Measurements from ENCODE around the gene HMCES. TPM values are rescaled to one million over a fixed set of nuclear protein-coding genes. Genes with fewer than 3 reads are reported as not detected.

HMCES gene
- polyA plus RNA-seq, 1 of the 3 experiments (the other 2 are of a cell fraction) = 32.4 TPM

GRCh38 chr3:129278966-129279906, 566 bp downstream of the HMCES start (continued):
- TF ChIP-seq ZBTB33 (IDR thresholded peaks at IDR 0.05; ENCODE audit: borderline replicate concordance, low read depth) (peak; percentile 65; the same call in 1 of the 2 replicates), CHD2 (IDR thresholded peaks at IDR 0.05; ENCODE audit: low read length, partially characterized antibody) (peak; percentile 88), YY1 (IDR thresholded peaks at IDR 0.05; ENCODE audit: low read depth) (no peak), USF2 (IDR thresholded peaks at IDR 0.05; ENCODE audit: borderline replicate concordance, low read depth, low read length) (no peak), MEF2A (IDR thresholded peaks at IDR 0.05; ENCODE audit: borderline replicate concordance, low read depth) (no peak)

- Histone ChIP-seq H3K9ac (peak overlapping the region; percentile 83), H3K9me3 (no peaks in the 10 kb centered on the region; the same call in 1 of the 2 replicates), H3F3A (replicated peaks; ENCODE audit: insufficient read depth) (peaks cover 25% of the 10 kb centered on the region), H2AFZ (ENCODE audit: low read depth) (peak overlapping the region; percentile 85; the same call in 1 of the 2 replicates), H3K4me1 (ENCODE audit: control insufficient read depth in 1 of 2, insufficient read depth in 2 of 2, low read depth in 1 of 2, low read length in 1 of 2) (peaks cover 11 to 14% of the 10 kb centered on the region in 2 experiments; a peak in 2 of 4 replicates), H3K36me3 (replicated peaks in 1 of 2; ENCODE audit: control insufficient read depth in 1 of 2, insufficient read depth in 2 of 2, low read length in 1 of 2) (peaks cover 14 to 24% of the 10 kb centered on the region in 2 experiments), H3K27ac (ENCODE audit: low read depth in 2 of 2, low read length in 1 of 2) (no peak overlapping the region), H3K27me3 (ENCODE audit: insufficient read depth) (no peaks in the 10 kb centered on the region), H3K79me2 (ENCODE audit: insufficient read depth) (peaks cover 42% of the 10 kb centered on the region), H3K9me2 (no peaks in the 10 kb centered on the region), H3K4me2 (peak overlapping the region; percentile 88), H3K4me3 (ENCODE audit: low read depth in 2 of 2, low read length in 1 of 2) (peak overlapping the region; percentile 79 to 84; a peak in 2 of 4 replicates), H4K20me1 (ENCODE audit: insufficient read depth) (no peaks in the 10 kb centered on the region)
- POLR2A ChIA-PET = interaction anchor here (2.5 kb wide), 1 partner anchor 35 kb away, joined by 25 read pairs; a partner anchor contains a TSS
- DNase-seq = no peak
- CTCF ChIA-PET = interaction anchor here (1.3 to 2.6 kb wide), 4 partner anchors 9 to 36 kb away, joined by 3 to 9 read pairs (median 4); a partner anchor contains a TSS
- 95% methylated on average over 2 of the region's 2 CpGs for WGBS (ENCODE audit: low lambda C conversion rate)
- no peak for TF ChIP-seq YY1 (IDR thresholded peaks at IDR 0.05; ENCODE audit: low read depth)
- no peak for TF ChIP-seq PBX3 (IDR thresholded peaks at IDR 0.05)
- TF ChIP-seq RFX5 (IDR thresholded peaks at IDR 0.05; ENCODE audit: low read length) = no peak
- TF ChIP-seq GABPA (IDR thresholded peaks at IDR 0.05; ENCODE audit: low read depth) = no peak
- TF ChIP-seq FOXJ3 (CRISPR knock-in tag; IDR thresholded peaks at IDR 0.05) = no peak
- no peak for TF ChIP-seq CHD2 (IDR thresholded peaks at IDR 0.05; ENCODE audit: low read length, partially characterized antibody)
- no peak for TF ChIP-seq TCF12 (IDR thresholded peaks at IDR 0.05)
- no peak for TF ChIP-seq ZBTB33 (IDR thresholded peaks at IDR 0.05; ENCODE audit: borderline replicate concordance, low read depth)
- TF ChIP-seq EZH2phosphoT487 (IDR thresholded peaks at IDR 0.05; ENCODE audit: borderline replicate concordance, low read depth) = no peak
- TF ChIP-seq MEF2A (IDR thresholded peaks at IDR 0.05; ENCODE audit: borderline replicate concordance, low read depth) = no peak
- TF ChIP-seq NRF1 (IDR thresholded peaks at IDR 0.05; ENCODE audit: low read depth, low read length) = no peak
- TF ChIP-seq GATA2 (CRISPR knock-in tag; IDR thresholded peaks at IDR 0.05) = no peak
- TF ChIP-seq FOXM1 (IDR thresholded peaks at IDR 0.05; ENCODE audit: low read depth) = no peak
These were observed 1.5 kb downstream of the HMCES start for GRCh38 chr3:129280183-129280582.
